GM23338 (cell line): ENCODE measurements around the gene C20orf173. TPM values are rescaled to one million over a fixed set of nuclear protein-coding genes. Genes with fewer than 3 reads are reported as not detected.

Source experiments
- ATAC-seq: fragments of 200-7000 bp; cut with Tn5 transposase; 3 replicates; pipeline ENCODE4 v1.9.1; 2020
- DNase-seq: peaks from one replicate; pipeline ENCODE4 v3.0.0-alpha.2; 2015; ENCODE audit warnings: low spot score
- H2AFZ ChIP-seq: fragments of 200-600 bp; sonication (generic); 2 replicates; pipeline ENCODE4 v1.8.0; 2016; ENCODE audit warnings: antibody characterized with exemption, mild to moderate bottlenecking, moderate library complexity
- H3F3A ChIP-seq: fragments of 200-600 bp; sonication (generic); replicated peaks from 2 replicates; pipeline ENCODE4 v1.8.0; 2017; ENCODE audit warnings: antibody characterized with exemption, mixed run types, low read depth
- H3K27ac ChIP-seq: fragments of 200-600 bp; sonication (generic); 2 replicates; pipeline ENCODE4 v1.6.1; 2016; ENCODE audit warnings: low read depth
- H3K27me3 ChIP-seq: fragments of 200-600 bp; sonication (generic); 2 replicates; pipeline ENCODE4 v1.8.0; 2016; ENCODE audit warnings: mild to moderate bottlenecking, mixed run types, moderate library complexity; ENCODE audit not compliant: insufficient read depth
- H3K36me3 ChIP-seq: fragments of 200-600 bp; sonication (generic); 2 replicates; pipeline ENCODE4 v1.8.0; 2016; ENCODE audit warnings: mild to moderate bottlenecking; ENCODE audit not compliant: insufficient read depth
- H3K4me1 ChIP-seq: fragments of 200-600 bp; sonication (generic); 2 replicates; pipeline ENCODE4 v1.8.0; 2016; ENCODE audit warnings: mild to moderate bottlenecking, moderate library complexity; ENCODE audit not compliant: insufficient read depth
- H3K4me2 ChIP-seq: fragments of 200-600 bp; sonication (generic); 2 replicates; pipeline ENCODE4 v1.7.1; 2017; ENCODE audit warnings: mixed run types
- H3K4me3 ChIP-seq: fragments of 200-600 bp; sonication (generic); 2 replicates; pipeline ENCODE4 v1.6.1; 2016; ENCODE audit warnings: mixed run types
- H3K79me2 ChIP-seq: fragments of 200-600 bp; sonication (generic); replicated peaks from 2 replicates; pipeline ENCODE4 v1.8.0; 2017; ENCODE audit warnings: mild to moderate bottlenecking; ENCODE audit not compliant: insufficient read depth
- H3K9me2 ChIP-seq: fragments of 200-600 bp; sonication (generic); 2 replicates; pipeline ENCODE4 v1.8.0; 2017; ENCODE audit not compliant: insufficient read depth
- H4K20me1 ChIP-seq: fragments of 200-600 bp; sonication (generic); replicated peaks from 2 replicates; pipeline ENCODE4 v1.8.0; 2017; ENCODE audit warnings: mild to moderate bottlenecking; ENCODE audit not compliant: insufficient read depth
- H3K27ac Mint-ChIP-seq: 2 replicates; pipeline ENCODE4 v1.8.0; 2020; ENCODE audit warnings: inconsistent platforms, mild to moderate bottlenecking, moderate library complexity, mixed read lengths
- H3K27me3 Mint-ChIP-seq: 3 replicates; pipeline ENCODE4 v1.8.0; 2022; ENCODE audit warnings: low read depth, mild to moderate bottlenecking, moderate library complexity, mixed read lengths, inconsistent platforms; ENCODE audit not compliant: insufficient read depth, poor library complexity
- H3K36me3 Mint-ChIP-seq: 3 replicates; pipeline ENCODE4 v1.8.0; 2021; ENCODE audit warnings: low read depth, mild to moderate bottlenecking, inconsistent platforms, moderate library complexity, mixed read lengths
- H3K4me1 Mint-ChIP-seq: 3 replicates; pipeline ENCODE4 v1.8.0; 2020; ENCODE audit warnings: mild to moderate bottlenecking, inconsistent platforms, mixed read lengths
- H3K4me3 Mint-ChIP-seq: 3 replicates; pipeline ENCODE4 v1.8.0; 2021; ENCODE audit warnings: moderate library complexity, mild to moderate bottlenecking, inconsistent platforms, mixed read lengths
- H3K9me3 Mint-ChIP-seq: 3 replicates; pipeline ENCODE4 v1.8.0; 2020; ENCODE audit warnings: moderate library complexity, mild to moderate bottlenecking, inconsistent platforms, mixed read lengths
- CREB1 ChIP-seq: fragments of 250-450 bp; sonication (Bioruptor Pico); IDR thresholded peaks from 2 replicates; pipeline ENCODE4 v1.5.0; 2020; ENCODE audit warnings: low read depth, mild to moderate bottlenecking, moderate library complexity
- CTCF ChIP-seq, 2 experiments: fragments of 200-600 bp in 1 of 2; sonication (generic) in 1 of 2; conservative IDR thresholded peaks; 2 replicates each; pipeline versions ENCODE4 v1.5.1 to v1.6.1; 2016 to 2017; ENCODE audit warnings: antibody characterized with exemption in 2 of 2, low read depth in 2 of 2, mild to moderate bottlenecking in 2 of 2, moderate library complexity in 1 of 2
- EZH2 ChIP-seq: fragments of 200-600 bp; sonication (generic); IDR thresholded peaks from one replicate; pipeline ENCODE4 v1.8.0; 2017; ENCODE audit warnings: antibody characterized with exemption, mild to moderate bottlenecking, low read depth; ENCODE audit not compliant: unreplicated experiment
- EZH2phosphoT487 ChIP-seq: fragments of 200-600 bp; sonication (generic); IDR thresholded peaks from one replicate; pipeline ENCODE4 v1.8.1; 2018; ENCODE audit warnings: antibody characterized with exemption; ENCODE audit not compliant: unreplicated experiment
- JUNB ChIP-seq: IDR thresholded peaks from one replicate; pipeline ENCODE4 v1.6.1; 2016; ENCODE audit warnings: antibody characterized with exemption; ENCODE audit not compliant: unreplicated experiment
- NANOG ChIP-seq: IDR thresholded peaks from 2 replicates; pipeline ENCODE4 v1.6.1; 2016; ENCODE audit warnings: antibody characterized with exemption, borderline replicate concordance
- POLR2AphosphoS5 ChIP-seq: IDR thresholded peaks from 2 replicates; pipeline ENCODE4 v1.6.1; 2016; ENCODE audit warnings: antibody characterized with exemption, low read depth
- STAT1 ChIP-seq: IDR thresholded peaks from one replicate; pipeline ENCODE4 v1.6.1; 2016; ENCODE audit warnings: antibody characterized with exemption; ENCODE audit not compliant: unreplicated experiment
- ZNF114 ChIP-seq: fragments of 250-450 bp; sonication (Bioruptor Pico); IDR thresholded peaks from 2 replicates; pipeline ENCODE4 v1.5.0; 2020; ENCODE audit warnings: mild to moderate bottlenecking, moderate library complexity
- ZNF331 ChIP-seq: fragments of 250-450 bp; sonication (Bioruptor Pico); IDR thresholded peaks from 2 replicates; pipeline ENCODE4 v1.5.0; 2020; ENCODE audit warnings: low read depth, mild to moderate bottlenecking, moderate library complexity
- polyA plus RNA-seq: library from polyadenylated mRNA; unstranded; fragments of >200 nt; fragmentation: Nextera tagmentation; extraction: Ambion mirVana; gene quantifications from 2 replicates; pipeline ENCODE4 v1.2.1, GENCODE V29; 2016
- total RNA-seq: library from RNA; depleted of rRNA; stranded (reverse); fragments of >200 nt; shearing (Covaris generic); gene quantifications from 2 replicates; pipeline ENCODE4 v1.2.3, GENCODE V29; 2014
- TF ChIP-seq, protein P1 (sequence below): fragments of 250-450 bp; sonication (Bioruptor Pico); IDR thresholded peaks from 2 replicates; pipeline ENCODE4 v1.5.0; 2020; ENCODE audit warnings: mild to moderate bottlenecking, moderate library complexity
- TF ChIP-seq, protein P2 (sequence below): IDR thresholded peaks from one replicate; pipeline ENCODE4 v1.6.1; 2018; ENCODE audit warnings: antibody characterized with exemption; ENCODE audit not compliant: unreplicated experiment
- TF ChIP-seq, protein P3 (sequence below): IDR thresholded peaks from 2 replicates; pipeline ENCODE4 v1.6.1; 2016; ENCODE audit warnings: antibody characterized with exemption

Gene C20orf173
- total and polyA plus RNA-seq, 2 experiments from 2014 or later: not detected

GRCh38 chr20:35503841-35504561, 25.5 kb downstream of the C20orf173 start:
- DNase-seq (no peak), ATAC-seq (no peak)
- H3K27me3 ChIP-seq: no peaks in the 10 kb centered on the region
- Mint-ChIP-seq H3K27ac (no peak overlapping the region), H3K27me3 (peaks cover 4% of the 10 kb centered on the region), H3K4me3 (no peak overlapping the region), H3K4me1 (no peaks in the 10 kb centered on the region; the same call in 2 of the 3 replicates), H3K36me3 (peaks cover 57% of the 10 kb centered on the region), H3K9me3 (no peaks in the 10 kb centered on the region)
- no peak overlapping the region for H3K27ac ChIP-seq
- H3K9me2 ChIP-seq: no peaks in the 10 kb centered on the region
- TF ChIP-seq, protein P1, sequence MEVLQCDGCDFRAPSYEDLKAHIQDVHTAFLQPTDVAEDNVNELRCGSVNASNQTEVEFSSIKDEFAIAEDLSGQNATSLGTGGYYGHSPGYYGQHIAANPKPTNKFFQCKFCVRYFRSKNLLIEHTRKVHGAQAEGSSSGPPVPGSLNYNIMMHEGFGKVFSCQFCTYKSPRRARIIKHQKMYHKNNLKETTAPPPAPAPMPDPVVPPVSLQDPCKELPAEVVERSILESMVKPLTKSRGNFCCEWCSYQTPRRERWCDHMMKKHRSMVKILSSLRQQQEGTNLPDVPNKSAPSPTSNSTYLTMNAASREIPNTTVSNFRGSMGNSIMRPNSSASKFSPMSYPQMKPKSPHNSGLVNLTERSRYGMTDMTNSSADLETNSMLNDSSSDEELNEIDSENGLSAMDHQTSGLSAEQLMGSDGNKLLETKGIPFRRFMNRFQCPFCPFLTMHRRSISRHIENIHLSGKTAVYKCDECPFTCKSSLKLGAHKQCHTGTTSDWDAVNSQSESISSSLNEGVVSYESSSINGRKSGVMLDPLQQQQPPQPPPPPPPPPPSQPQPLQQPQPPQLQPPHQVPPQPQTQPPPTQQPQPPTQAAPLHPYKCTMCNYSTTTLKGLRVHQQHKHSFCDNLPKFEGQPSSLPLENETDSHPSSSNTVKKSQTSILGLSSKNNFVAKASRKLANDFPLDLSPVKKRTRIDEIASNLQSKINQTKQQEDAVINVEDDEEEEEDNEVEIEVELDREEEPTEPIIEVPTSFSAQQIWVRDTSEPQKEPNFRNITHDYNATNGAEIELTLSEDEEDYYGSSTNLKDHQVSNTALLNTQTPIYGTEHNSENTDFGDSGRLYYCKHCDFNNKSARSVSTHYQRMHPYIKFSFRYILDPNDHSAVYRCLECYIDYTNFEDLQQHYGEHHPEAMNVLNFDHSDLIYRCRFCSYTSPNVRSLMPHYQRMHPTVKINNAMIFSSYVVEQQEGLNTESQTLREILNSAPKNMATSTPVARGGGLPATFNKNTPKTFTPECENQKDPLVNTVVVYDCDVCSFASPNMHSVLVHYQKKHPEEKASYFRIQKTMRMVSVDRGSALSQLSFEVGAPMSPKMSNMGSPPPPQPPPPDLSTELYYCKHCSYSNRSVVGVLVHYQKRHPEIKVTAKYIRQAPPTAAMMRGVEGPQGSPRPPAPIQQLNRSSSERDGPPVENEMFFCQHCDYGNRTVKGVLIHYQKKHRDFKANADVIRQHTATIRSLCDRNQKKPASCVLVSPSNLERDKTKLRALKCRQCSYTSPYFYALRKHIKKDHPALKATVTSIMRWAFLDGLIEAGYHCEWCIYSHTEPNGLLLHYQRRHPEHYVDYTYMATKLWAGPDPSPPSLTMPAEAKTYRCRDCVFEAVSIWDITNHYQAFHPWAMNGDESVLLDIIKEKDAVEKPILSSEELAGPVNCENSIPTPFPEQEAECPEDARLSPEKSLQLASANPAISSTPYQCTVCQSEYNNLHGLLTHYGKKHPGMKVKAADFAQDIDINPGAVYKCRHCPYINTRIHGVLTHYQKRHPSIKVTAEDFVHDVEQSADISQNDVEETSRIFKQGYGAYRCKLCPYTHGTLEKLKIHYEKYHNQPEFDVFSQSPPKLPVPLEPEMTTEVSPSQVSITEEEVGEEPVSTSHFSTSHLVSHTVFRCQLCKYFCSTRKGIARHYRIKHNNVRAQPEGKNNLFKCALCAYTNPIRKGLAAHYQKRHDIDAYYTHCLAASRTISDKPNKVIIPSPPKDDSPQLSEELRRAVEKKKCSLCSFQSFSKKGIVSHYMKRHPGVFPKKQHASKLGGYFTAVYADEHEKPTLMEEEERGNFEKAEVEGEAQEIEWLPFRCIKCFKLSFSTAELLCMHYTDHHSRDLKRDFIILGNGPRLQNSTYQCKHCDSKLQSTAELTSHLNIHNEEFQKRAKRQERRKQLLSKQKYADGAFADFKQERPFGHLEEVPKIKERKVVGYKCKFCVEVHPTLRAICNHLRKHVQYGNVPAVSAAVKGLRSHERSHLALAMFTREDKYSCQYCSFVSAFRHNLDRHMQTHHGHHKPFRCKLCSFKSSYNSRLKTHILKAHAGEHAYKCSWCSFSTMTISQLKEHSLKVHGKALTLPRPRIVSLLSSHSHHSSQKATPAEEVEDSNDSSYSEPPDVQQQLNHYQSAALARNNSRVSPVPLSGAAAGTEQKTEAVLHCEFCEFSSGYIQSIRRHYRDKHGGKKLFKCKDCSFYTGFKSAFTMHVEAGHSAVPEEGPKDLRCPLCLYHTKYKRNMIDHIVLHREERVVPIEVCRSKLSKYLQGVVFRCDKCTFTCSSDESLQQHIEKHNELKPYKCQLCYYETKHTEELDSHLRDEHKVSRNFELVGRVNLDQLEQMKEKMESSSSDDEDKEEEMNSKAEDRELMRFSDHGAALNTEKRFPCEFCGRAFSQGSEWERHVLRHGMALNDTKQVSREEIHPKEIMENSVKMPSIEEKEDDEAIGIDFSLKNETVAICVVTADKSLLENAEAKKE (CRISPR knock-in tag): no peak
- no peak for TF ChIP-seq CREB1 (CRISPR knock-in tag)
- TF ChIP-seq NANOG: no peak
- TF ChIP-seq CTCF (conservative IDR thresholded peaks at IDR 0.05; ENCODE audit: low read depth in 2 of 2): no peak
- no peak for TF ChIP-seq ZNF114 (CRISPR knock-in tag)
- TF ChIP-seq, protein P2, sequence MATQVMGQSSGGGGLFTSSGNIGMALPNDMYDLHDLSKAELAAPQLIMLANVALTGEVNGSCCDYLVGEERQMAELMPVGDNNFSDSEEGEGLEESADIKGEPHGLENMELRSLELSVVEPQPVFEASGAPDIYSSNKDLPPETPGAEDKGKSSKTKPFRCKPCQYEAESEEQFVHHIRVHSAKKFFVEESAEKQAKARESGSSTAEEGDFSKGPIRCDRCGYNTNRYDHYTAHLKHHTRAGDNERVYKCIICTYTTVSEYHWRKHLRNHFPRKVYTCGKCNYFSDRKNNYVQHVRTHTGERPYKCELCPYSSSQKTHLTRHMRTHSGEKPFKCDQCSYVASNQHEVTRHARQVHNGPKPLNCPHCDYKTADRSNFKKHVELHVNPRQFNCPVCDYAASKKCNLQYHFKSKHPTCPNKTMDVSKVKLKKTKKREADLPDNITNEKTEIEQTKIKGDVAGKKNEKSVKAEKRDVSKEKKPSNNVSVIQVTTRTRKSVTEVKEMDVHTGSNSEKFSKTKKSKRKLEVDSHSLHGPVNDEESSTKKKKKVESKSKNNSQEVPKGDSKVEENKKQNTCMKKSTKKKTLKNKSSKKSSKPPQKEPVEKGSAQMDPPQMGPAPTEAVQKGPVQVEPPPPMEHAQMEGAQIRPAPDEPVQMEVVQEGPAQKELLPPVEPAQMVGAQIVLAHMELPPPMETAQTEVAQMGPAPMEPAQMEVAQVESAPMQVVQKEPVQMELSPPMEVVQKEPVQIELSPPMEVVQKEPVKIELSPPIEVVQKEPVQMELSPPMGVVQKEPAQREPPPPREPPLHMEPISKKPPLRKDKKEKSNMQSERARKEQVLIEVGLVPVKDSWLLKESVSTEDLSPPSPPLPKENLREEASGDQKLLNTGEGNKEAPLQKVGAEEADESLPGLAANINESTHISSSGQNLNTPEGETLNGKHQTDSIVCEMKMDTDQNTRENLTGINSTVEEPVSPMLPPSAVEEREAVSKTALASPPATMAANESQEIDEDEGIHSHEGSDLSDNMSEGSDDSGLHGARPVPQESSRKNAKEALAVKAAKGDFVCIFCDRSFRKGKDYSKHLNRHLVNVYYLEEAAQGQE: no peak
- TF ChIP-seq, protein P3, sequence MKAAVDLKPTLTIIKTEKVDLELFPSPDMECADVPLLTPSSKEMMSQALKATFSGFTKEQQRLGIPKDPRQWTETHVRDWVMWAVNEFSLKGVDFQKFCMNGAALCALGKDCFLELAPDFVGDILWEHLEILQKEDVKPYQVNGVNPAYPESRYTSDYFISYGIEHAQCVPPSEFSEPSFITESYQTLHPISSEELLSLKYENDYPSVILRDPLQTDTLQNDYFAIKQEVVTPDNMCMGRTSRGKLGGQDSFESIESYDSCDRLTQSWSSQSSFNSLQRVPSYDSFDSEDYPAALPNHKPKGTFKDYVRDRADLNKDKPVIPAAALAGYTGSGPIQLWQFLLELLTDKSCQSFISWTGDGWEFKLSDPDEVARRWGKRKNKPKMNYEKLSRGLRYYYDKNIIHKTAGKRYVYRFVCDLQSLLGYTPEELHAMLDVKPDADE: no peak
- TF ChIP-seq STAT1: no peak
- no peak for TF ChIP-seq POLR2AphosphoS5
- TF ChIP-seq JUNB: no peak
- no peak for TF ChIP-seq EZH2
- TF ChIP-seq EZH2phosphoT487: no peak
- no peak for TF ChIP-seq ZNF331
- H3F3A ChIP-seq: no peaks in the 10 kb centered on the region
- no peaks in the 10 kb centered on the region for H3K4me1 ChIP-seq
- H3K4me2 ChIP-seq: no peak overlapping the region
- H3K4me3 ChIP-seq: no peak overlapping the region
- H4K20me1 ChIP-seq: no peaks in the 10 kb centered on the region; the same call in 1 of the 2 replicates
- H3K79me2 ChIP-seq: no peaks in the 10 kb centered on the region
- H2AFZ ChIP-seq: no peak overlapping the region
- H3K36me3 ChIP-seq: peaks cover 20% of the 10 kb centered on the region; the same call in 1 of the 2 replicates
